BE2C (cell line): ENCODE data around the gene PARP4.
"Not testable (repeated sequence)": the region's sequence is repeated elsewhere in the genome, so short reads cannot be mapped to it uniquely, and the experiment has no call there.

Experiments used
- DNase-seq: peaks from one replicate; pipeline ENCODE4 v3.0.0-alpha.2; 2020
- H3K27me3 ChIP-seq: fragments of 250-450 bp; sonication (Bioruptor Pico); 2 replicates; pipeline ENCODE4 v1.5.1; 2020; ENCODE audit warnings: mild to moderate bottlenecking
- H3K36me3 ChIP-seq: fragments of 250-450 bp; sonication (Bioruptor Pico); 2 replicates; pipeline ENCODE4 v1.5.1; 2020; ENCODE audit warnings: mild to moderate bottlenecking
- H3K4me1 ChIP-seq: fragments of 250-450 bp; sonication (Bioruptor Pico); 2 replicates; pipeline ENCODE4 v1.5.1; 2020
- H3K4me3 ChIP-seq: 2 replicates; pipeline ENCODE4 v1.5.1; 2011; ENCODE audit warnings: low read depth, low read length
- H3K9me3 ChIP-seq: fragments of 250-450 bp; sonication (Bioruptor Pico); 2 replicates; pipeline ENCODE4 v1.5.1; 2020
- CTCF ChIP-seq: IDR thresholded peaks from 2 replicates; pipeline ENCODE4 v1.5.1; 2012; ENCODE audit warnings: mild to moderate bottlenecking, low read depth, low read length

The PARP4 gene

DNA sequence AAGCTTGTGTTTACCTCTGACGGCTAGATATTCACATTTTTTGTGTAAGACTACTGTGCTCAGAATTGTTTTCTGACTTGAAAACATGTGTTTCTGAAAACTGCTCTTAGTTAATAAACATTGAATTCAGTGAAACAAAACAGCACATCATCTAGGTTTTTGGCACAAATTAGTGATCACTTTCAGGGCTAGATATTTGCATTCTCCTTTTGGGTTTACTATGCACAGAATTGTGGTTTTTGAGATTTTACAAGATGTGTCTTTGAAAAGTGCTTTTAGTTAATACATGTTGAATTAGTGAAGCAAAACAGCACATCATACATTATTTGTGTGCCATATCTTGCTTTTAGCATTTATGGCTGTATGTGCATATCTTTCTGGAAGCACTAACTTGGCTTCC lies 8.2 kb upstream of the PARP4 start:
- no peak for DNase-seq
- H3K36me3 ChIP-seq: no peaks in the 10 kb centered on the region
- no peak for TF ChIP-seq CTCF
- H3K27me3 ChIP-seq: no peaks in the 10 kb centered on the region
- no peak overlapping the region for H3K4me3 ChIP-seq
- no peaks in the 10 kb centered on the region for H3K9me3 ChIP-seq
- H3K4me1 ChIP-seq: no peaks in the 10 kb centered on the region

- Histone ChIP-seq H3K27me3 (no peaks in the 10 kb centered on the region), H3K4me3 (no peak overlapping the region), H3K9me3 (no peaks in the 10 kb centered on the region), H3K36me3 (no peaks in the 10 kb centered on the region), H3K4me1 (no peaks in the 10 kb centered on the region)
- no peak for TF ChIP-seq CTCF
- DNase-seq: no peak
These were observed 4.3 kb upstream of the PARP4 start for GRCh38 chr13:24516919-24517318.

GRCh38 chr13:24512908-24513213 lies 283 bp upstream of the PARP4 start:
- Histone ChIP-seq H3K4me1 (no peaks in the 10 kb centered on the region; the same call in 1 of the 2 replicates), H3K9me3 (no peaks in the 10 kb centered on the region), H3K36me3 (no peaks in the 10 kb centered on the region; the same call in 1 of the 2 replicates), H3K27me3 (no peaks in the 10 kb centered on the region), H3K4me3 (peak overlapping the region; percentile 67)
- TF ChIP-seq CTCF: no peak
- DNase-seq: no peak

GRCh38 chr13:24511816-24512196 lies 772 bp downstream of the PARP4 start:
- TF ChIP-seq CTCF: no peak
- no peak for DNase-seq
- Histone ChIP-seq H3K4me1 (no peaks in the 10 kb centered on the region; the same call in 1 of the 2 replicates), H3K9me3 (no peaks in the 10 kb centered on the region), H3K36me3 (no peaks in the 10 kb centered on the region; the same call in 1 of the 2 replicates), H3K4me3 (peak overlapping the region; percentile 67), H3K27me3 (no peaks in the 10 kb centered on the region)

DNA sequence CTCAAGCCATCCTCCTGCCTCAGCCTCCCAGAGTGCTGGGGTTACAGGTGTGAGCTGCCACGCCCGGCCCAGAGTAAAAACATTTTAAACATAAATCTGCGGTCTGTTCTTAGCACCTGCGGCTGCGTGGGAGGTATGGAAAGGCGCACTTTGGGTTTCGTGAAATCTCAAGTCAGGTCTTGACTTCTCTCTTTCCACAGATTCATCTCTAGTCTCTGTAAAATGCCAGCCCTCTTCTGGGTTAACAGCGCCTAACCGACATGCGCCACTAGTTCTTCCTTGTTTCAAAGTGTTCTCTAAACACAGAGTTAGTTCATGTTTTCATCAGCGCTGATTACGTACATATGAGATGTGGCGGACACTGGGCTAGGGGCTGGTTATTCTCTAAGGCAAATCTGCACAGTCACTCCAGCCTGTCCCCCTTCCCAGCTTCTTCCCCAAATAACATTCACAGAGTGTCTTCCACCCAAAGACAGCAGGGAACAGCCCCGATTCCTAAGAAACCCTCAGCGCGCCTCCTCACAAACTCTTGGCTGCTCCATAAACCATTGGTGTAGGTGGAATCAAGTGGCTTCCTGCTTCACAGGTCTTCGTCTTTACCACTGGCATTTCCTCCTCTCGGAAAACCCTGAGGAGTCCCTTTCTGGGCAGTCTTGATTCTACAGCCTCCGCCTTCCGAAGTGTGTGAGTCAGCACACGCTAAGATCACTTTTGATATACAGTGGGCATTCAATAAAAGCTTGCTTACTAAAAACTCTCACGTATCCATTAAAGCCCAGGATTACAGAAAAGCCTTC lies 1.4 kb downstream of the PARP4 start:
- Histone ChIP-seq H3K27me3 (no peaks in the 10 kb centered on the region), H3K4me3 (peak overlapping the region; percentile 67), H3K4me1 (no peaks in the 10 kb centered on the region; the same call in 1 of the 2 replicates), H3K9me3 (no peaks in the 10 kb centered on the region), H3K36me3 (no peaks in the 10 kb centered on the region; the same call in 1 of the 2 replicates)
- DNase-seq: no peak
- no peak for TF ChIP-seq CTCF

- no peak for TF ChIP-seq CTCF
- H3K9me3 ChIP-seq: no peaks in the 10 kb centered on the region
- no peaks in the 10 kb centered on the region; the same call in 1 of the 2 replicates for H3K36me3 ChIP-seq
- H3K27me3 ChIP-seq: no peaks in the 10 kb centered on the region
- H3K4me3 ChIP-seq: no peak overlapping the region
- DNase-seq: no peak
- H3K4me1 ChIP-seq: no peaks in the 10 kb centered on the region; the same call in 1 of the 2 replicates
These were observed 5.8 kb downstream of the PARP4 start for GRCh38 chr13:24506698-24507335.

GRCh38 chr13:24506283-24506682 lies 6.3 kb downstream of the PARP4 start:
- H3K4me1 ChIP-seq, H3K27me3 ChIP-seq, H3K4me3 ChIP-seq, DNase-seq, H3K9me3 ChIP-seq, H3K36me3 ChIP-seq: not testable (repeated sequence)
